ENCODE results near the gene FLRT3. TPM values are rescaled to one million over a fixed set of nuclear protein-coding genes. Genes with fewer than 3 reads are reported as not detected.

FLRT3 gene
- total RNA-seq, 2 experiments from 2014 or later = not detected

DNA sequence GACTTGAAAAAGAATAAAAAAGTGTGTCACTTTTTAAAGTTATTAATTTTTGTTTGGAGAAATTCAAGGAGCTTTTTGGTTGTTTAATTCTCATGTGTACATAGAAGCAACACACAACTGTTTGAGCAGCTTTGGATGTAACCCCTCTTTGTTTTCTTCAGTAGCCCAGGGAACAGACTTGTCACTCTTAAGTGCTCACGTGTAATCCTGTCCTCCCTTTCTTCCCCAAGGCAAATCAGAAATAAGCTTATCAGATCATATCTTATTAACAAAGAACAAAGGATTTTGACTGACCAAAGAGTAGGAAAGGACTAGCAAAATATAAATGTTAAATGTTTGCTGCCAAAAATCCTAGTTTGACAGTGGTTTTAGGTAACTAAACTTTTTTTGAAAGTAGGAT is 7.3 kb upstream of the FLRT3 start:
- Histone ChIP-seq H3K27ac (ENCODE audit: low read depth, low read length, poor library complexity, severe bottlenecking) (no peak overlapping the region), H3K9me2 (ENCODE audit: insufficient read depth, low read length) (no peaks in the 10 kb centered on the region), H2AFZ (ENCODE audit: low read length) (no peak overlapping the region), H3K4me1 (ENCODE audit: insufficient read depth, low read length, poor library complexity, severe bottlenecking) (no peaks in the 10 kb centered on the region), H3K79me2 (ENCODE audit: insufficient read depth, low read depth, low read length) (no peaks in the 10 kb centered on the region), H4K20me1 (ENCODE audit: insufficient read depth, low read length) (no peaks in the 10 kb centered on the region), H3K4me3 (ENCODE audit: low read depth, low read length, poor library complexity, severe bottlenecking) (no peak overlapping the region), H3K36me3 (ENCODE audit: insufficient read depth, low read length) (no peaks in the 10 kb centered on the region), H3K4me2 (ENCODE audit: low read length) (no peak overlapping the region), H3K9me3 (ENCODE audit: low read length) (no peaks in the 10 kb centered on the region)
- TF ChIP-seq EZH2phosphoT487 (IDR thresholded peaks at IDR 0.05; ENCODE audit: borderline replicate concordance, low read depth, low read length) (no peak), CTCF (conservative IDR thresholded peaks at IDR 0.05; ENCODE audit: low read length) (no peak)
- intact Hi-C loops (cut with micrococcal nuclease; ENCODE audit: unreplicated experiment) = no loop called here
- ChIA-PET CTCF (ENCODE audit: unreplicated experiment) (no interaction called here), POLR2A (no interaction called here)
- BruUV-seq (replicated peaks) = no TSS peak
- no peak for DNase-seq (ENCODE audit: low spot score)

- H3K4me3 ChIP-seq (ENCODE audit: low read depth, low read length, poor library complexity, severe bottlenecking) = no peak overlapping the region
- no peak for DNase-seq (ENCODE audit: low spot score)
- H2AFZ ChIP-seq (ENCODE audit: low read length) = no peak overlapping the region
- H3K27ac ChIP-seq (ENCODE audit: low read depth, low read length, poor library complexity, severe bottlenecking) = no peak overlapping the region
- no peak overlapping the region for H3K4me2 ChIP-seq (ENCODE audit: low read length)
- BruUV-seq (replicated peaks) = no TSS peak
- H3K4me1 ChIP-seq (ENCODE audit: insufficient read depth, low read length, poor library complexity, severe bottlenecking) = no peaks in the 10 kb centered on the region
- no peaks in the 10 kb centered on the region for H3K36me3 ChIP-seq (ENCODE audit: insufficient read depth, low read length)
- TF ChIP-seq EZH2phosphoT487 (IDR thresholded peaks at IDR 0.05; ENCODE audit: borderline replicate concordance, low read depth, low read length) (no peak), CTCF (conservative IDR thresholded peaks at IDR 0.05; ENCODE audit: low read length) (no peak)
- no peaks in the 10 kb centered on the region for H3K9me2 ChIP-seq (ENCODE audit: insufficient read depth, low read length)
- H4K20me1 ChIP-seq (ENCODE audit: insufficient read depth, low read length) = no peaks in the 10 kb centered on the region
- no peaks in the 10 kb centered on the region for H3K79me2 ChIP-seq (ENCODE audit: insufficient read depth, low read depth, low read length)
- intact Hi-C loops (cut with micrococcal nuclease; ENCODE audit: unreplicated experiment) = no loop called here
- POLR2A ChIA-PET = interaction anchor here (0.7 kb wide), 1 partner anchor 1294 kb away, joined by 4 read pairs; no protein-coding TSS in a partner anchor
- CTCF ChIA-PET (ENCODE audit: unreplicated experiment) = no interaction called here
- H3K9me3 ChIP-seq (ENCODE audit: low read length) = no peaks in the 10 kb centered on the region
These were observed 6.2 kb upstream of the FLRT3 start for GRCh38 chr20:14343491-14344065.

GRCh38 chr20:14342918-14343317 is 5.5 kb upstream of the FLRT3 start:
- no peak for TF ChIP-seq EZH2phosphoT487 (IDR thresholded peaks at IDR 0.05; ENCODE audit: borderline replicate concordance, low read depth, low read length)
- TF ChIP-seq CTCF (conservative IDR thresholded peaks at IDR 0.05; ENCODE audit: low read length) = no peak
- ChIA-PET CTCF (ENCODE audit: unreplicated experiment) (no interaction called here), POLR2A (interaction anchor here (0.7 kb wide), 1 partner anchor 1295 kb away, joined by 4 read pairs; no protein-coding TSS in a partner anchor)
- intact Hi-C loops (cut with micrococcal nuclease; ENCODE audit: unreplicated experiment) = no loop called here
- Histone ChIP-seq H3K79me2 (ENCODE audit: insufficient read depth, low read depth, low read length) (no peaks in the 10 kb centered on the region), H3K4me1 (ENCODE audit: insufficient read depth, low read length, poor library complexity, severe bottlenecking) (no peaks in the 10 kb centered on the region), H3K9me3 (ENCODE audit: low read length) (no peaks in the 10 kb centered on the region), H3K27ac (ENCODE audit: low read depth, low read length, poor library complexity, severe bottlenecking) (no peak overlapping the region), H3K4me2 (ENCODE audit: low read length) (no peak overlapping the region), H3K36me3 (ENCODE audit: insufficient read depth, low read length) (no peaks in the 10 kb centered on the region), H2AFZ (ENCODE audit: low read length) (no peak overlapping the region), H3K9me2 (ENCODE audit: insufficient read depth, low read length) (no peaks in the 10 kb centered on the region), H4K20me1 (ENCODE audit: insufficient read depth, low read length) (no peaks in the 10 kb centered on the region), H3K4me3 (ENCODE audit: low read depth, low read length, poor library complexity, severe bottlenecking) (no peak overlapping the region)
- no peak for DNase-seq (ENCODE audit: low spot score)
- BruUV-seq (replicated peaks) = no TSS peak
